Keratinocyte (primary cell): ENCODE results near the gene ATXN7L2.

Experiments
- CTCF ChIP-seq, 3 experiments: IDR thresholded peaks in 1 of 3; conservative IDR thresholded peaks in 1 of 3; optimal IDR thresholded peaks in 1 of 3; 2 replicates in 2 of 3; 3 replicates in 1 of 3; pipeline versions ENCODE3 to v1.5.1; 2011; ENCODE audit warnings: low read length in 3 of 3, mild to moderate bottlenecking in 3 of 3, moderate library complexity in 2 of 3, control low read depth in 1 of 3, inconsistent platforms in 1 of 3; ENCODE audit not compliant: insufficient read depth in 2 of 3; ENCODE audit errors: extremely low read depth in 1 of 3
- EZH2 ChIP-seq: IDR thresholded peaks from one replicate; pipeline ENCODE4 v1.6.1; 2012; ENCODE audit warnings: inconsistent platforms, mild to moderate bottlenecking, low read length, moderate library complexity

DNA sequence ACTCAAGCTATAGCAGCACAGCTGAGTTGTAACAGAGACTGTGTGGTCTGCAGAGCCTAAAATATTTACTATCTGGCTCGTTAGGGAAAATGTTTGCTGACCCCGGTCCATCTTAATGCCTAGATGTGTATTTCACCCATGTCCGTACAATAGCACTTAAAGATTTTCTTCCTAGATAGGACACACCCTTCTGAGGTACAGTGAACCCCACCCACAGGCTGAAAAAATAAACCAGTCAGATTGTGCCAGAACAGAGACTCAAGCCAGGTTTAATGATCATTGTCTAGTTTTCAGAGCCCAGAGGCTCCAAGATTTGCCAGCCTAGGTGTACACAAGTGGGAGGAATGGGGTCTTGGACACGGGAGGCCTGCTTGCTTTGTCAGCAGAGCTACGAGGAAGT is 20.2 kb downstream of the ATXN7L2 start:
- no peak for TF ChIP-seq CTCF (optimal IDR thresholded peaks at IDR 0.05 in 1 of 3, IDR thresholded peaks at IDR 0.05 in 1 of 3, conservative IDR thresholded peaks at IDR 0.05 in 1 of 3; ENCODE audit: extremely low read depth in 1 of 3, insufficient read depth in 2 of 3, low read length in 3 of 3)
- no peak for TF ChIP-seq EZH2
